ENCODE results near the gene NUPR1.
A peak's percentile ranks its signal among the peaks of the same experiment; 100 is the strongest.
"Not testable (repeated sequence)": the region's sequence is repeated elsewhere in the genome, so short reads cannot be mapped to it uniquely, and the experiment has no call there.

The NUPR1 gene

DNA sequence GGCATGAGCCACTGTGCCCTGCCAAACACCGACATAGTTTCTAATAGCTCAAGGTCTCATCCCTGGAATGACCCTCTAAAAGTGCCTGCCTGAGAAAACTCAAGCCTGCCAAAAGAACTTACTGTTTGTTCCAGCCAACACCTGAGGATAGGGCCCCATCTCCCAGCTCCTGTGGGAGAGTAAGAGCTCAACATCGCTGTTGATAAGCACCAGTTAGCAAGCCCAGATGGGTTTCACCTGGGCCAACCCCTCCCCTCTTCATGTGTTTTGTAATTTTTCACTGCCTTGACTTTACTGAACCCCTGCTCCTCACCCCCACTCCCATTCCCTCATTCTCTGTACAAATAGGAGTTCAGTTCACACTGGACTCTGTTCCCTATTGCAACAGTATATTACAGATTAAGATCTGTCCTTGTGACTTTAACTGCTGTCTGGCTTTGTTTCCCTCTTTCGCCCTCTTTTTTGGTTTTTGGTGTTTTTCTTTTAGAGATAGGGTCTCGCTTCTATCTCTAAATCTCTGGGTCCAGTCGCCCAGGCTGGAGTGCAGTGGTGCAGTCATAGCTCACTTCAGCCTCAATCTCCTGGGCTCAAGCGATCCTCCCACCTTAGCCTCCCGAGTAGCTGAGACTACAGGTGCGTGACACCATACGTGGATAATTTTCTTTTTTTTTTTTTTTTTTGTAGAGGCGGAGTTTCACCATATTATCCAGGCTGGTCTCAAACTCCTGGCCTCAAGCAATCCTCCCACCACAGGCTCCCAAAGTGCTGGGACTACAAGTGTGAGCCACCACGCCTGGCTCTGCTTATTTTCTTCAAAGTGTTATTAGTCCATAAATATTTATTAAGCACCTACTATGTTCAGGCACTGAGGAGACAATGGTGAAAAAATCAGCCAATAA is 12.3 kb downstream of the NUPR1 start:
- no peak for DNase-seq

DNA sequence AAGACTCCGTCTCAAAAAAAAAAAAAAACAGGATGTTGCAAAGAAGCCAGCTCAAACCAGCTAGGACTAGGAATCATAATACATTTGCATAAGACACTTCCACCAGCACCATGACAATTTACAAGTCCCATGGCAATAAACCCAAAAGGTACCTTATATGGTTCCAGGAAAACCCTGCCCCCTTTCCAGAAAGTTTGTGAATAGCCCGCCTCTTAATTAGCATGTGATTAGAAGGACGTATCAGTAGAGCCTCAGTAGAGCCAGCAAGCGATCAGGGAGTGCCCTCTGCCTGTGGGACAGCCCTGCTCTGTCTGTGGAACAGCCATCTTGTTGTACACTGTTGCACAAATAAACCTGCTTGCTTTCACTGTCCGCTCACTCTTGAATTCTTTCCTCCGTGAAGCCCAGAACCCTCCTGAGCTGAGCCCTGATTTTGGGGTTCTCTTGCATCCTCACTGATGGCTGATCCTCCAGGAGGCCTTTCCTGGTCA is 14.0 kb downstream of the NUPR1 start:
- DNase-seq: peak; percentile 47

DNA sequence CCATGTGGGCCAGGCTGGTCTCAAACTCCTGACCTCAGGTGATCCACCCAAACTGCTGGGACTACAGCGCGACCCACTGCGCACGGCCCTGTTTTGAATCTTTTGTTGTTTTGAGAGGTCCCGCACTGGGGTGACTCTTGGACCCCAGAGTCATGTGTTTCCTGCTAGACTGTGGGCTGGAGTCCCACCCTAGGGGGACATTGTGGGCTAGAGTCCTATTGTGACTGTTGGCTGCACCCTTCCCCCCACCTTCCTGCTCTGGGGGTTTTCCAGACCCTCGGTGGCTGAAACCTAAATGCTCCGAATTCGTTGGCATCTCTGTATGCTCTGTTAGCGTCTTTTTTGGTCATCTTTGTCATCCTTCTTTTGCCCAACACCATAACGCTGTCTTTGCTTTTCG is 16.0 kb downstream of the NUPR1 start:
- no peak for DNase-seq

DNA sequence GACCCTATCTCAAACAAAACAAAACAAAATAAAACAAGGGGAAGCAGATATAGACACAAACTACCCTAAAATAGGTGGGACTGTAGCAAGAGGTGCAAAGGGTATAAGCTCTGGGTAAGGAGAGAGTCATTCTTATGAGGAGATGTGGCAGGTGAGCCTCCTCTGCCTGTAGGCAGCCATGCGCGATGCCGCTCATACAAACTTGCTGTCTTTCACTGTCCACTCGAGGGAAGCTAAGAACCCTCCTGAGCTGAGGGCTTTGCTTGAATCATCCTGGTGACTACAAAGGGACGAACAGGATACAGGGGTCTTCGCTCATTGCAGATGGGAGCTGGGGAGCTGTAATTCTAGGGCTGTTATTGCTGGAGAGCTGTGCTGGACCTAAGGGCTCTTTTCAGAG is 17.3 kb downstream of the NUPR1 start:
- no peak for DNase-seq

DNA sequence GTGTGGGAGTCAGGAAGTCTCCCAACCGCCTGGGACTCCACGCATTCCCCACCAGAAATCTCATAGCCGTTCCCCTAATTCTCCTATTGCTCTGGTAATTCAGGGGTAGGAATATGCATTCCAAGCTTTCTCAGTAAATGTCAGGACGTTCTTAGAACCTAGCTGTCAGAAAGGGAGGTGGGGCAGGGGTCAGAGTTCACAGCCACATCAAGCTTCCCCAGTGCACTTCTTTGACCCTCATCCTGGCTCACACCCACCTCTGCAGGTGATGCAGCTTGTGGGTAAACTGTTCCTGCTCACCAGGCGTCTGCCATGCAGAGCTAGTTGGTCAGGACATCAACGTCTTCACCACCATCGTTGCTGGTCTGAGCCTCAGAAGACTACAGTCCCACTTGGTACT is 18.1 kb downstream of the NUPR1 start:
- DNase-seq: no peak

DNA sequence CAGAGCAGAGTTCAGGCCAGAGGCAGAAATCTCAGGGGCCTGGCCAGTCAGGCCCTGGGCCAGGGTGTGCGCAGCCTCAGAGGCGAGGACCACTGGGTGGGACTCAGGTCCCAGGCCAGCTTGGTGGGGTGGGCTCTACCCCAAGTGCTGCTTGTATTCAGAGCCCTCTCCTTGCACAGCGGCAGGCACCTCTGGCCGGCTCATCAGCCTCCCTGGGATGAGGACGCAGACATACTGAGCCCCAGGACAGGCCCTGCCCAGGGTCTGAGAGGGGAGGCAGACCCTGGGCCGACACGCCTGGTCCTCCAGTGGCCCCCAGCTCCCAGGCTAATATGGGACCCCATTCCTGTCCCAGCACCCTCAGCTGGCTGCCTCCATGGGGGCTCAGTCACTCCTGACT is 24.5 kb downstream of the NUPR1 start:
- DNase-seq: no peak

DNA sequence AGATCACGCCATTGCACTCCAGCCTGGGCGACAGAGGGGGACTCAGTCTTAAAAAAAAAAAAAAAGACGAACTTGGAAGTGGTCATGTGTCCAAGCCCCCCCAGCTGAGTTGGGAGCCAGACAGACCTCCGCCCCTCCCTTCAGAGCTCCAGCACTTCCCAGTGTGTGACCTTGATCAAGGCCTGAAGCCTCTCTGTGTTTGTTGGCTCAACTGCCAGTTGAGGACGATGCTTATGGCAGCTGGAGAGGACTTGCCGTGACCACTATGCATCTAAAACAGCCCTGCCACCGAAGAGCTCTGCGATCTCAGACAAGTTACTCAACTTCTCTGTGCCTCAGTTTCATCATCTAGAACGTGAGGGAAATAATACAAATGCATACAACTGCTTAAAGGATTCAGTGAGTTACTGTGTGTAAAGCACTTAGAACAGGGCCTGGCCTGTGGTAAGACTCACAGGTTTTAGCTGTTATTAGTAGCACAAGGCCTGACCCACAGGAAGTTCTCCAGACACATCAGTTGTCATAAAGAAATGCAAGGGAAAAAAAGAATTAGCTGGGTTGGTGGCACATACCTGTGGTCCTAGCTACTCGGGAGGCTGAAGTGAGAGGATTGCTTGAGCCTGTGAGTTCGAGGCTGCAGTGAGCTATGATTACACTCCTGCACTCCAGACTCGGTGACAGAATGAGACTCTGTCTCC is 25.1 kb downstream of the NUPR1 start:
- no peak for DNase-seq

DNA sequence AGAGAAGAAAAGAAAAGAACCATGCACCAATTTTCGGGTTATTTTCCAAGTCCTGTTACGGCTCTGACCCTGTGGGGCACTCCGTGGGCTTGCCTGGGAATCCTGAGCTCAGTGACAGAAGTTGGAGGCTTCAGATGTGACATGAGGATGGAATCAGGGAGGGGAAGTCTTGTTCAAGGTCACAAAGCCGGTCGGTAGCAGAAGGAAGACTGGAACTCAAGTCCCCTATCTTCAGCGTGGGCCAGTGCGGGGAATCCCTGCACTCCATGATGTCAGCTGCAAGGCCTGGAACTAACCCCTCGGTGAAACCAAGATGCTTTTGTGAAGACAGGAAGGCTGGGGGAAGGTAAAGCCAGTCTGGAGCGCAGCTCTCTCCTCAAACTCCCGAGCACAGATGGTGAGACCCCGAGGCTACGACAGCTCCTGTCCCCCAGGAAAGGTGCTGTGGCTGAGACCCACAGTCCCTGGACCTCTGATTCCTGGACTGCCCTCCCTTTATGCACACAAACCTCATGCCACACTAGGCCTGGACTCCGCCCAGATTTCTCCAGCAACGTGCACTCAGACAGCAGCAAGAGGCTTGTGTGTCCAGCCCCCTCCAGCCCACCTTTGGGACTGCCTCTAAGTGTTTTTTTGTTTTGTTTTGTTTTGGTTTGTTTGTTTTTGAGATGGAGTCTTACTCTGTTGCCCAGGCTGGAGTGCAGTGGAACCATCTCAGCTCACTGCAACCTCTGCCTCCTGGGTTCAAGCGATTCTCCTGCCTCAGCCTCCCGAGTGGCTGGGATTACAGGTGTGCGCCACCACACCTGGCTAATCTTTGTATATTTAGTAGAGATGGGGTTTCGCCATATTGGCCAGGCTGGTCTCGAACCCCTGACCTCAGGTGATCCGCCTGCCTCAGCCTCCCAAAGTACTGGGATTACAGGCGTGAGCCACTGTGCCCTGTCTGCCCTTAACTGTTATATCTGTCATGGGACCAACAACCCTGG is 26.7 kb downstream of the NUPR1 start:
- no peak for DNase-seq

DNA sequence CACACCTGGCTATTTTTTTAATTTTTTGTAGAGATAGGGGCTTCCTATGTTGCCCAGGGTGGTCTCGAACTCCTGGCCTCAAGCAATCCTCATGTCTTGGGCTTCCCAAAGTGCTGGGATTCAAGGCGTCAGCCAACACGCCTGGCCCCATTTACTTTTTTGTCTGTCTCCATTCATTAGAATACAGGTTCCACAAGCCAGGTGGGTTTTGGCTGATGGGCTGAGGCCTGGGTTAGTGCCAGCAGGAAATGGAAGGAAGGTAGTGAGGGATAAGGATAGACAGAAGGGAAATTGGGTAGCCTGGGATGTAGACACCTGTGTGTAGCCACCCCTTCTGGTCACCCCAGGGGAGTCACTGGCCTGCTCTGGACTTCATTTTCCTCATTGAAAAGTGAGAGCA is 27.7 kb downstream of the NUPR1 start:
- DNase-seq: no peak

DNA sequence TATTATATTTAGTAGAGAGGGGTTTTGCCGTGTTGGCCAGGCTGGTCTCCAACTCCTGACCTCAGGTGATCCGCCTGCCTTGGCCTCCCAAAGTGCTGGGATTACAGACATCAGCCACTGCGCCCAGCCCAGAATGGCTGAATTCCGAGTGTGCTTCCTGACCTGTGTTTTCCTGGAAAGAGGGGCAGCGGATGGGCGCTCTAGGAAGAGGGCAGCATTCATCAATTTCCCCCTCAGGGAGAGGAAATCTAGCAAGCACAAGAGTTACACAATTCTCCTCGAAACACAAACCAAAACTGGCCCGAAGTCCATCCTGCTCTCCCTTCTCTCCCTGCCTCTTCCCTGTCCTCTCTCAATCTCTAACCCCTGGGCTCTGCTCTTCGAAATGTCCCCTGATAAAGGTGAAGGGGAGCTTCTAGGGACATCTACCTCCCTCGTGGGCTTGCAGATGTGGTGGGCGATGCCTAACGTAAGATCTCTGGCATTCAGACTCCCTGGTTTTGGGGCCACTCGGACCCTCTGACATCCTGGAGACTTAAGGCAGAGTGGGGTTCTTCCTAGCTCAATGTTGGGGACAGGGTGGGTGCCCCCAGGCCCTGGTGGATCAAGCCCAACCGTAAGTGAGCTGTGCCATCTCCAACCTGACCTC is 33.2 kb downstream of the NUPR1 start:
- no peak for DNase-seq

DNA sequence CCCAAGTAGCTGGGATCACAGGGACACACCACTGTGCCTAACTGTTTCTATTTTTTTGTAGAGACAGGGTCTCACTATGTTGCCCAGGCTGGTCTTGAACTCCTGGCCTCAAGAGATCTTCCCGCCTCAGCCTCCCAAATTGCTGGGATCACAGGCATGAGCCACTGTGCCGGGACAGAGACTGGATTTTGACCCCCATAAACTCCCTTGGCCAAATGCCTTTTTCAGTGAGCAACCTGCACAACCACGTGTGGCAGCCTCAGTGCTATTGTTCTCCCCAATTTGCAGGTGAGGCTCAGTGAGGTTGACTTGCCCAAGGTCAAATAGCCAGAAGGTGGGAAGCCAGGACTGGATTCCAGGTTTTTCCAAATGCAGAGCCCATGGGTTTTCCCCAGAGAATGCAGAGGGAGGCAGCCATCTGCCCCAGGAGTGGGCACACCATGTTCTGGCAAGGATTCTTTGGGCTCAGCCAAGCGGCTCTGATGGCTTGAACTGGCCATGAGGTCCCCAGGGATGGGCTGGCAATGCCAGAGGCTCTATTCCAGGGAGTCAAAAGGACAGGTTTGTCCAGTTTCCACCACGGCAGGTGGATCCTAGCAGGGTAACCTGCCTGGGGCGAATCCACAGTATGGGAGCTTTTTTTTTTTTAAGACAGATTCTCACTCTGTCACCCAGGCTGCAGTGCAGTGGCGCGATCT is 33.9 kb downstream of the NUPR1 start:
- no peak for DNase-seq

DNA sequence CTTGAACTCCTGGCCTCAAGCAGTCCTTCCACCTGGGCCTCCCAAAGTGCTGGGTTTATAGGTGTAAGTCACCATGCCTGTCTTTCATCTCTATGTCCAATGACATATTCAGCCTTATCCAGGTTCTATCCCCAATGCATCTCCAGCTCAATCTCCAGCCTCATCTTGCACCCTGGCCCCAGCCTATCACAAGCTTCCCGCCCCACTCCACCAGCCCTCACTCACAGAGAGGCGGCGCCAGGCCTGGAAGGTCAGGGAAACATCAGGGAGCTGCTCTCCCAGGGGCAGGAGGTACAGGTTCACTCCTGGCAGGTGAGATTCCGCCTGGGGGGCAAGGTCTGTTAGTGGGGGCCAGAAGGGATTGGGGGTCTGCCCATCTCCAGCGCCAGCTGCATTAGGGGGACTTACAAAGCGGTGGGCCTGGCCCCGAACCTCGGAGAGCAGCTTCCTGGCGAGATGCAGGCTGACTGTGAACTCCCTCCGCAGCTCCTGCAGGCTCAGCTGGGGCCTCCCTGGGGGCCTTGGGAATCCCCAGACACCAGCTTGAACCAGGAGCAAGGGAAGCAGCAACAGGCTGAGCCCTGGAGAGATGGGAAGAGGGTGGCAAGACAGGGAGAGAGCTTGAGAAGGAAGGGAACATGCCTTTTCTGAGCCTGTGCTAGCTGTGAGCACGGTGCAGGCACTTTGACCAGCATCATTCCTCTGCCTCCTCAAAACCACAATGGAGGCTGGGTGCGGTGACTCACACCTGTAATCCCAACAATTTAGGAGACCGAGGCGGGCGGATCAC is 35.1 kb downstream of the NUPR1 start:
- DNase-seq: no peak

DNA sequence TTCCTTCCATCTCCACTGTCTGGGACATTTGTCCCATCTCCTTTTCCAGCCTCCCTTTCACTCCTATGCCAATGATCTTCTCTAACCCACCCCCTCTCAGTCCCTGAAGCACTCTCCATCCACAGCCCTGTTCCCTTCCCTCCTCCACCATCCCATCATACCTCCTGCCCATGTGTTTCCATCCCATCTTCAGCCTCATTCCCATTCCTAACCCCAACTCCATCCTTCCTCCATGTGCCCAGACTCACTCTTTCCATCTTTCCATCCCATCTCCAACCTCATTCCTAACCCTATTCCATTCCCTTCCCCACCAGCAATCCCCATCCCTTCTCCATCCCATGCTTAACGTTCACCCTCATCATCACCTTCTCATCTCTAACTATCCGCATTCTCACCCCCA is 36.5 kb downstream of the NUPR1 start:
- no peak for DNase-seq

DNA sequence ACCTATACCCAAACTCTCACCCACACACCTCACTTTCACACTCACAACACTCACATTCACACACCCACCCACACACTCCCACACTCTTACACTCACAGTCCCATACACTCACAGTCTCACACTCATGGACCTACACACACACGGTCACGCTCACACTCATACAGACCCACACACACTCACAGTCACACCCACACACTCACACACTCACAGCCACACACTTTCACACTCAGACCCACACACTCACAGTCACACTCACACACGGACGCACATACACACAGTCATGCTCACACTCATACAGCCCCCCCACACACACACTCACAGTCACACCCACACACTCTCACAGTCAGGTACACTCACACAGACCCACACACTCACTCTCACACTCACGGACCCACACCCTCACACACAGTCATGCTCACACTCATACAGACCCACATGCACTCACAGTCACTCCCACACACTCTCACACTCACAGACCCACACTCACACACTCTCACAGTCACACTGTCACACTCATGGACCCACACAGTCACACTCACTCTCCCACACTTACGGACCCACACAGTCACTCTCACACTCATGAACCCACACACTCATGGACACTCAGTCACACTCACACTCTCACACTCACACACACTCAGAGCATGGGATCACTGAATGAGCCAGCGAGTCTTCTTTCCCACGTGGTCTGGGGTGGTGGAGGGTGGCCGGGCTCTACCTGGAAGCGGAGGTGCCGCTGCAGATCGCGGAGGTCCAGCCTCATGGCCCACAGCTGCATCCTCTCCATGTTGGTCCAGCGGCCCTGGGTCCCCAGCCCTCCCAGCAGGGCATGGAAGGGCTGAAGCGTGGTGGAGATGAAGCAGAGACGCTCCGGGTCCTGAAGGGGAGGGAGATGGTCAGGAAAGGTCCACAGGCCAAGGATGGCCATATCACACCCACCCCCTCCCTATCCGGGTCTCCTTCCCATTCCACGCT is 37.2 kb downstream of the NUPR1 start:
- no peak for DNase-seq

DNA sequence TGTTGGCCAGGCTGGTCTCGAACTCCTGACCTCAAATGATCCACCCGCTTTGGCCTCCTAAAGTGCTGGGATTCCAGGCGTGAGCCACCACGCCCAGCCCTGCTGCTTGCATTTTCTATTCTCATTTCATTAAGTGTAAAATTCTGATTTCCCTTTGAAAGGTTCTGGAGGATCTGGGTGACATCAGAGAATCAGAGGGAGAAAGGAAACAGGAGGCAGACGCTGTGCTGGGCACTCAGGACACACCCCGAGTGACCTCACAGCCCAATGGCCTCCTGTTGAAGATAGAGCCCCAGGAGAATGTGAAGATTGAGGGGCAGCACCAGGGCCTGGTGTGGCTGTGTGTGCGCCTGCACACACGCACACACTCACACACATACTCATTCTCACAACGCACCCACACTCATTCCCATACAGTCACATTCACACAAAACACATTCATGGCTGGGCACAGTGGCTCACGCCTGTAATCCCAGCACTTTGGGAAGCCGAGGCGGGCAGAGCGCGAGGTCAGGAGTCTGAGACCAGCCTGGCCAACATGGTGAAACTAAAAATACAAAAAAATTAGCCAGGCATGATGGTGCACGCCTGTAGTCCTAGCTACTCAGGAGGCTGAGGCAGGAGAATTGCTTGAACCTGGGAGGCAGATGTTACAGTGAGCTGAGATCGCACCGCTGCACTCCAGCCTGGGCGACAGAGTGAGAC is 38.1 kb downstream of the NUPR1 start:
- DNase-seq: not testable (repeated sequence)

DNA sequence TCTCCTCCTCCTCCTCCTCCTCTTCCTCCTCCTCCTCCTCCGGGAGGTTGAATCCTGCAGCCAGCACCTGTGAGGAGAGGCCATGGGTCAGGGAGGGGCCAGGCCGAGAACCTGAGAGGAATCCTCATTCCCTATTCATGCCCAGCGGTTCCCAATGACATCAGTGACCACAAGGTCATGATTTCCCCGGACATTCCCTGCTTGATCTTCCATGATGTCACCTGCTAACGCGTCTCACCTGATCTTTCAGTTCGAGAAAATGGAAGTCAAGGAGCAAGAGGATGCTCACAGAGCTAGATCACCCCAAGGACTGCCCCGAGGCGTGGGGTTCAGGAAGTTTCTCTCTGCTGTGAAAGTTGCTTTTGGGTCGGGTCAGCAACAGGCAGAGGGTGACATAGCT is 38.9 kb downstream of the NUPR1 start:
- no peak for DNase-seq

DNA sequence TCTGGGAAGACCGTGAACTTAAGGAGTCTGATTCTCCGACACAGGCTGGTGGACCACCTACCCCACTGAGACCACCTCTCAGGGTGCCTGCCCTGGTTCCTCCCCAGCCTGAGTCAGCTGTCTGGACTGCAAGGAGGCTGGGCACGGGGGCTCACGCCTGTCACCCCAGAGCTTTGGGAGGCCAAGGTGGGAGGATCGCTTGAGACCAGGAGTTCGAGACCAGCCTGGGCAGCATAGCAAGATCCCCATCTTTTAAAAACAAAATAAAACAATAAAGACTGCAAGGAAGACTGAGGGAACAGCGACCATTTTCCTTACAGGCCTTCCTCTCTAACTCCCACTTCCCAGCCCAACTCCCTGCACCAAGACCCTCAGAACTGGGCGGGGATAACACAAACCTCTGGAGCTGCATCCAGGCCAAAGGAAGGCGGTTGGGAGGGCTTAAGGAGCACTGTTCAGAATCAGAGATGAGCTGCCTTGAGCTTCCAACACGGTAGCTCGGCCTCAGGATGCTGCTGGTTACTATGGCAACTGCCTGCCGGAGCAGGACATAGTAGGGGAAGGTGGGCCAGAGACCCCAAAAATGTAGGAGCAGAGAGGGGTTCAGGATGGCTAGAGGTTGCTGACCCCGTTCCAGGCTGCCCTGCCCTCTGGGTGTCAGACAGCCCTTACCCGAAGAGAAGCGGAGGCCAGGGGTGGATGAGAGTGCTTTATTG is 40.0 kb downstream of the NUPR1 start:
- DNase-seq: no peak

DNA sequence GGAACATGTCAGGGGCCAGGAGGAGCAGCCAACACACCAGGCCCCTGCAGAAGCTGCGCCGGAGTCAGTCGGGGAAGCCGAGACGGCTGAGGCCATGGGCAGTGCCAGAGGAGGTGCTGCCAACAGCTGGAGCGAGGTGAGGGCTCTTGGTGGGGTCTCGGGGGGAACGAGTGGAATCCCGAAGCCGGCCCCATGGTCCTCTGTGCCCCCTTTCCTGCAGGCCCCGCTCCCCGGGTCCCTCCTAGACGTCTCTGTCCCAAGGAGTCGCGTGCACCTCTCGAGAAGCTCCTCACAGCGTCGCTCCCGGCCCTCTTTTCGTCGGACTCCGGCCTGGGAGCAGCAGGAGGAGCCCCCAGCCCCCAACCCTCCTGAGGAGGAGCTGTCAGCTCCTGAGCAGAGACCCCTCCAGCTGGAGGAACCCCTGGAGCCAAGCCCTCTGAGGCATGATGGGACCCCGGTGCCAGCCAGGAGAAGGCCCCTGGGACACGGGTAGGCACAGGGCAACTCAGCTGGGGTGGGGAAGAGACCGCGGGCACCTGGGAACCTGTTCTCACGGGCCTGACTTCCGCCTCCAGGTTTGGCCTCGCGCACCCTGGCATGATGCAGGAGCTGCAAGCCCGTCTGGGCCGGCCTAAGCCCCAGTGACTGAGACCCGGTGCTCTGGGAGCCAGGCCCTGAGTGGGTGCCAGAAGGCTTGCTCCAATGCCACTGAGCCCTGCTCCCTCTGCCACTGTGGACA is 40.7 kb downstream of the NUPR1 start:
- no peak for DNase-seq

All from CD4-positive, alpha-beta T cell treated with Interferon gamma for 1 hour (primary cell).